Natural killer cell (primary cell): ENCODE results near the gene RDM1. TPM values are rescaled to one million over a fixed set of nuclear protein-coding genes. Genes with fewer than 3 reads are reported as not detected.

Experiments
- ATAC-seq, 3 donors: fragments of 150-1000 bp in 2 of 3; fragments of 200-7000 bp in 1 of 3; cut with Tn5 transposase; 1 replicate in 1 of 3; 2 replicates in 2 of 3; pipeline ENCODE4 v1.10.0; 2021; ENCODE audit warnings: mild to moderate bottlenecking in 2 of 3, moderate library complexity in 2 of 3
- DNase-seq, 2 donors: peaks; one replicate each; pipeline versions ENCODE4 v3.0.0 to v3.0.0-alpha.2; 2013 to 2021; ENCODE audit warnings: mixed read lengths in 1 of 2
- H3K27ac ChIP-seq: one replicate; pipeline ENCODE4 v1.5.1; 2013; ENCODE audit warnings: mild to moderate bottlenecking, low read length
- H3K27me3 ChIP-seq: one replicate; pipeline ENCODE4 v1.6.1; 2013; ENCODE audit warnings: low read length; ENCODE audit not compliant: control insufficient read depth, insufficient read depth
- H3K36me3 ChIP-seq: one replicate; pipeline ENCODE4 v1.6.1; 2013; ENCODE audit warnings: low read length; ENCODE audit not compliant: control insufficient read depth, insufficient read depth
- H3K4me1 ChIP-seq: one replicate; pipeline ENCODE4 v1.6.1; 2013; ENCODE audit warnings: low read length; ENCODE audit not compliant: control insufficient read depth, insufficient read depth
- H3K4me3 ChIP-seq: one replicate; pipeline ENCODE4 v1.5.1; 2013; ENCODE audit warnings: low read length
- H3K9me3 ChIP-seq: one replicate; pipeline ENCODE4 v1.6.1; 2013; ENCODE audit warnings: low read length; ENCODE audit not compliant: control insufficient read depth, insufficient read depth
- H3K27ac Mint-ChIP-seq, 2 donors: one replicate each; pipeline ENCODE4 v1.8.0; 2022; ENCODE audit warnings: mild to moderate bottlenecking in 2 of 2, mixed read lengths in 2 of 2, moderate library complexity in 1 of 2
- H3K27me3 Mint-ChIP-seq, 2 donors: one replicate each; pipeline ENCODE4 v1.8.0; 2022; ENCODE audit warnings: low read depth in 2 of 2, mixed read lengths in 2 of 2
- H3K36me3 Mint-ChIP-seq: one replicate; pipeline ENCODE4 v1.8.0; 2022; ENCODE audit warnings: mixed read lengths
- H3K4me1 Mint-ChIP-seq, 2 donors: one replicate each; pipeline ENCODE4 v1.8.0; 2022; ENCODE audit warnings: mixed read lengths in 2 of 2
- H3K4me3 Mint-ChIP-seq: one replicate; pipeline ENCODE4 v1.8.0; 2022; ENCODE audit warnings: mild to moderate bottlenecking, moderate library complexity, mixed read lengths
- H3K9me3 Mint-ChIP-seq, 2 donors: one replicate each; pipeline ENCODE4 v1.8.0; 2022; ENCODE audit warnings: mixed read lengths in 2 of 2
- CTCF ChIP-seq: fragments of 200-600 bp; IDR thresholded peaks from one replicate; pipeline ENCODE4 v1.8.0; 2022; ENCODE audit warnings: antibody characterized with exemption
- WGBS: methylation state at CpG from one replicate; pipeline ENCODE4 v1.1.7; 2013; ENCODE audit warnings: missing lambda C conversion rate; ENCODE audit not compliant: insufficient coverage; 5-methylcytosine and 5-hydroxymethylcytosine counted together
- intact Hi-C: fragments of 100-400 bp; cut with micrococcal nuclease; formaldehyde crosslinking; loops from one replicate; pipeline ENCODE4 v1.14.2; 2022
- total RNA-seq, 4 donors: library from RNA; stranded (reverse); fragments of 120-200 nt in 1 of 4; gene quantifications; one replicate each; pipeline versions ENCODE4 v1.2.3 to v1.2.4, GENCODE V29; 2013 to 2022

The RDM1 gene
- total RNA-seq, 3 donors from 2014 or later (not counting 1 experiment from before 2014, with no cell fraction given): 0.48 to 1.00 (median 0.61) TPM

DNA sequence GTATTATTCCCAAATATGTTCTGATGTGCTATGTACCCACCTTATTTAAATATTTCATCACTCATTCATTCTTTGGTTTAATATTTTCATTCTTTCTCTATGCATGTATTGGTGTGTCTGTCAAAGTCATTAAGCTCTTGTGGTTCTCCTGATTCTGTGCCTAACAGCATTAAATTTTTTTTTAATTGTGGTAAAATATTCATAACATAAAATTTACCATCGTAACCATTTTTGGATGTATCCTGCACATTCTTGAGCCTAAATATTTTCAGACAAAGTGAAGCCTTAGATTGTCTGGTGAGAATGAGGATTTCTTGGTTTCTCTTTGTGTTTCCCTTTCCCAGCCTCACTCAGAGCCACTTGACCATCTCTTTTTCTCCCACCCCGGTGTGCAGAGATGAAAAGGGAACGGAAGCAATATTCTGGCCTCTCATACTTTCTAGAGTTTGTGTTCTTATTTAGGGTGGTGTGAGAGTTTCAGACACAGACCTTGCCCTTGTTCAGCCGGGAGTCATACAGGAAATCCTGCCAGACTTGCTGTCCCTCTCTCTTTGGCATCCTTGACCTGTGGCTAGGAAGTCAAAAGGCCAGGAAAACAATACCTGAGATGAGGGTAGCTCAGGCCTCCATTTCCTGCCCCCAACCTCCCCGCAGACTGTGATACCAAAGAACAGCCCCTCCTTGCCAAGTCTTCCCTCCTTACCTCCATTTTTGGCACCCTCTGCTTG lies 55.3 kb downstream of the RDM1 start:
- no peak for TF ChIP-seq CTCF
- H3K27me3 ChIP-seq: no peaks in the 10 kb centered on the region
- peak in 1 of 2 donors; percentile 62 for DNase-seq
- Mint-ChIP-seq H3K9me3 (no peaks in the 10 kb centered on the region), H3K27me3 (no peaks in the 10 kb centered on the region), H3K4me3 (peak overlapping the region; percentile 91), H3K27ac (peak overlapping the region; percentile 93 to 99), H3K4me1 (peaks cover 73 to 81% of the 10 kb centered on the region in 2 donors), H3K36me3 (peaks cover 7% of the 10 kb centered on the region)
- H3K4me1 ChIP-seq: peaks cover 59% of the 10 kb centered on the region
- ATAC-seq: peak; percentile 14 to 31 (median 17)
- 13% methylated on average over 3 of the region's 5 CpGs for WGBS
- peak overlapping the region; percentile 64 for H3K27ac ChIP-seq
- H3K9me3 ChIP-seq: no peaks in the 10 kb centered on the region
- intact Hi-C loops: loop anchor here (10.0 kb wide), 1 partner anchor 1070 kb away; the partner anchor contains the start of gene AATF
- peaks cover 50% of the 10 kb centered on the region for H3K36me3 ChIP-seq
- peak overlapping the region; percentile 22 for H3K4me3 ChIP-seq

GRCh38 chr17:35872196-35872980 lies 58.2 kb downstream of the RDM1 start:
- peaks cover 45% of the 10 kb centered on the region for H3K36me3 ChIP-seq
- Mint-ChIP-seq H3K4me3 (peak overlapping the region; percentile 55), H3K27ac (peak overlapping the region; percentile 85 to 99), H3K4me1 (peaks cover 67 to 72% of the 10 kb centered on the region in 2 donors), H3K27me3 (no peaks in the 10 kb centered on the region), H3K36me3 (peaks cover under 1% of the 10 kb centered on the region), H3K9me3 (no peaks in the 10 kb centered on the region)
- H3K27me3 ChIP-seq: no peaks in the 10 kb centered on the region
- no peak overlapping the region for H3K27ac ChIP-seq
- H3K4me1 ChIP-seq: peaks cover 53% of the 10 kb centered on the region
- DNase-seq (no peak), ATAC-seq (no peak)
- no peak overlapping the region for H3K4me3 ChIP-seq
- no peak for TF ChIP-seq CTCF
- WGBS: 94% methylated on average over 12 of the region's 12 CpGs
- no peaks in the 10 kb centered on the region for H3K9me3 ChIP-seq
- intact Hi-C loops: loop anchor here (10.0 kb wide), 1 partner anchor 1072 kb away; the partner anchor contains the start of gene AATF

DNA sequence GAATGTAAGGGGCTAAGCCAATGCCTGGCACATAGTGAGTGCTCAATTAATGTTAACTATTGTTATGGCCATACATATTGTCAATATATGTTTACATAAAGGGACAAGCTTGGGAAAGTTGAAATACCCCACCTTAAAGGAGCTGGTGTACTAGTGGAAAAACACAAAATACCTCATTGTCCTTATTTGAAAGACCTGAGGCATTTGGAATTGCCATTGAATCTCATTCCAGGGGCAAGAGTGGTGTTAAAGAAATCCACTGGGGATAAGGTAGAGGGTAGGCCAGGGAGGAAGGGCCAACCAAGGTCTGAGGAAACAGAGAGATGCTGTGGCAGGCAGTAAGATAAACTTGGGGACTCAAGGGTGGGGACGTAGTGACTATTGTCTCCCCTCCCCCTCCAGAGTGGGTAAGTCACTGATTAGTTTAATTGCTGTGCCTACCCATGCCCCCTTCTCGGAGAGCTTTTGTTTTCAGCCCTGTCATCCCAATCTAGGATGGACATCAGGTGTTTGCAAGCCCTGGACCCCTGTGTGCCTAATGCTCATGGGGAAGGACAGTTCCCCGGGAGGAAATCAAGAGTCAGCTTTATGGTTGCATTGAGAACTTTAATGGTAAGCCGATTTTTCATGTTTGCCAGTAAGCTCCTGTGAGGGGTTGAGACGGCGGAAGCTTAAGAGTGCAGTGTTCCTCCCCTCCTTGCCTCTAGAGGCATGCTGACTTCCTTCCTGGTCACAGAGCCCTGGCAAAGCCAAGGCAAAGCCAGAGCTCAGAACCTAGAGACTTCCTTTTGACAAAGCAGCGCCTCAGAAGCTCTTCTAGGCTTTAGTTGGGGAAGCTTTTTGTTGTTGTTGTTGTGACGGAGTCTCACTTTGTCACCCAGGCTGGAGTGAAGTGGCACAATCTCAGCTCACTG lies 59.4 kb downstream of the RDM1 start:
- Histone ChIP-seq H3K4me3 (no peak overlapping the region), H3K27me3 (no peaks in the 10 kb centered on the region), H3K9me3 (no peaks in the 10 kb centered on the region), H3K27ac (peak overlapping the region; percentile 10), H3K4me1 (peaks cover 47% of the 10 kb centered on the region), H3K36me3 (peaks cover 37% of the 10 kb centered on the region)
- no peaks in the 10 kb centered on the region for H3K9me3 Mint-ChIP-seq
- H3K4me1 Mint-ChIP-seq: peaks cover 63 to 70% of the 10 kb centered on the region in 2 donors
- H3K4me3 Mint-ChIP-seq: peak overlapping the region; percentile 50
- peak overlapping the region; percentile 77 to 99 for H3K27ac Mint-ChIP-seq
- ATAC-seq (peak in 2 of 3 donors; percentile 50 to 51), DNase-seq (peak in 1 of 2 donors; percentile 65)
- H3K27me3 Mint-ChIP-seq: no peaks in the 10 kb centered on the region
- WGBS: 42% methylated on average over 8 of the region's 8 CpGs
- peaks cover 2% of the 10 kb centered on the region for H3K36me3 Mint-ChIP-seq
- intact Hi-C loops: loop anchor here (10.0 kb wide), 1 partner anchor 1074 kb away; the partner anchor contains the start of gene AATF
- TF ChIP-seq CTCF: no peak
